Transverse colon (tissue), 4 donors: ENCODE data around the gene DST. TPM values are rescaled to one million over a fixed set of nuclear protein-coding genes. Genes with fewer than 3 reads are reported as not detected.

Experiments
- DNase-seq: peaks from one replicate; pipeline ENCODE4 v3.0.0-alpha.2; 2019
- H3K27ac ChIP-seq, 4 donors: fragments of 200-600 bp; sonication (generic); 2 replicates each; pipeline ENCODE4 v1.5.1; 2016 to 2018; ENCODE audit warnings: inconsistent platforms in 4 of 4
- H3K27me3 ChIP-seq: fragments of 200-600 bp; sonication (generic); 2 replicates; pipeline ENCODE4 v1.5.1; 2017; ENCODE audit warnings: inconsistent platforms
- H3K36me3 ChIP-seq, 4 donors: fragments of 200-600 bp; sonication (generic); 2 replicates each; pipeline ENCODE4 v1.5.1; 2017 to 2019; ENCODE audit warnings: inconsistent platforms in 4 of 4
- H3K4me1 ChIP-seq, 4 donors: fragments of 200-600 bp; sonication (generic); 2 replicates each; pipeline ENCODE4 v1.5.1; 2017 to 2020; ENCODE audit warnings: inconsistent platforms in 4 of 4
- H3K4me3 ChIP-seq, 4 donors: fragments of 200-600 bp; sonication (generic); 1 replicate in 1 of 4; 2 replicates in 3 of 4; pipeline versions ENCODE4 v1.5.1 to v1.6.1; 2017 to 2019; ENCODE audit warnings: inconsistent platforms in 4 of 4
- H3K9me3 ChIP-seq, 2 donors: fragments of 200-600 bp; sonication (generic); 2 replicates each; pipeline ENCODE4 v1.5.1; 2017 to 2019; ENCODE audit warnings: inconsistent platforms in 2 of 2
- CTCF ChIP-seq, 5 experiments: fragments of 200-600 bp in 3 of 5; fragments of 450-650 bp in 2 of 5; sonication (generic) in 3 of 5; IDR thresholded peaks; 1 replicate in 2 of 5; 2 replicates in 3 of 5; pipeline ENCODE4 v1.5.1; 2016 to 2017; ENCODE audit warnings: antibody characterized with exemption in 5 of 5, inconsistent platforms in 3 of 5, mild to moderate bottlenecking in 2 of 5, moderate library complexity in 1 of 5
- EP300 ChIP-seq: sonication (generic); formaldehyde crosslinking; IDR thresholded peaks from one replicate; pipeline ENCODE4 v1.6.1; 2017; ENCODE audit warnings: antibody characterized with exemption, low read depth
- POLR2A ChIP-seq: fragments of 450-650 bp; IDR thresholded peaks from one replicate; pipeline ENCODE4 v1.6.1; 2016; ENCODE audit warnings: antibody characterized with exemption, mild to moderate bottlenecking, moderate library complexity
- POLR2AphosphoS5 ChIP-seq, 3 donors: sonication (generic); formaldehyde crosslinking; IDR thresholded peaks; one replicate each; pipeline ENCODE4 v1.6.1; 2016; ENCODE audit warnings: antibody characterized with exemption in 3 of 3
- WGBS, 2 donors: methylation state at CpG; one replicate each; pipeline ENCODE4 v1.1.5; 2018; ENCODE audit warnings: low coverage in 1 of 2; 5-methylcytosine and 5-hydroxymethylcytosine counted together
- in situ Hi-C, 4 donors: fragments of 200-750 bp; cut with MboI; loops; one replicate each; pipeline versions ENCODE4 v1.15.0 to v1.15.1; 2017; ENCODE audit warnings: low sequenced_read_pairs in 3 of 4, low pct_ligation_motif_present in 1 of 4, low pct_unique_long_range_greater_than_20kb in 1 of 4
- intact Hi-C: fragments of 100-400 bp; cut with DNase I; formaldehyde crosslinking; loops from one replicate; pipeline ENCODE4 v1.15.1; 2023; ENCODE audit warnings: low total_unique reads
- total RNA-seq, 4 donors: library from RNA; depleted of rRNA; stranded (reverse); fragments of >200 nt; gene quantifications; one replicate each; pipeline ENCODE4 v1.1.0, GENCODE V29; 2016

Gene DST
- total RNA-seq, 4 donors from 2014 or later, result 280 to 535 (median 428) TPM

GRCh38 chr6:56593801-56594318 is 48.8 kb downstream of the DST start:
- intact Hi-C loops (loop anchor here (5.0 to 10.0 kb wide), 2 partner anchors 237 to 1619 kb away; no protein-coding TSS in a partner anchor), in situ Hi-C loops (loop anchor here (5.0 to 10.0 kb wide), 3 partner anchors 229 to 239 kb away; no protein-coding TSS in a partner anchor)
- Histone ChIP-seq H3K4me3 (no peak overlapping the region), H3K27me3 (no peaks in the 10 kb centered on the region), H3K36me3 (peaks cover 0 to 7% (median 3%) of the 10 kb centered on the region in 4 donors), H3K9me3 (no peaks in the 10 kb centered on the region), H3K4me1 (peaks cover 0 to 9% (median 4%) of the 10 kb centered on the region in 4 donors), H3K27ac (peak overlapping the region in 2 of 4 donors; percentile 24 to 33)
- WGBS, 2 donors, result 55 to 59% methylated on average over 5 of the region's 5 CpGs
- no peak for TF ChIP-seq EP300
- TF ChIP-seq POLR2A, result no peak
- no peak for TF ChIP-seq CTCF (IDR thresholded peaks at IDR 0.05)
- no peak for TF ChIP-seq POLR2AphosphoS5 (IDR thresholded peaks at IDR 0.05)
- DNase-seq, result no peak

- Histone ChIP-seq H3K27ac (no peak overlapping the region), H3K27me3 (no peaks in the 10 kb centered on the region), H3K9me3 (no peaks in the 10 kb centered on the region), H3K4me3 (no peak overlapping the region), H3K36me3 (no peaks in the 10 kb centered on the region), H3K4me1 (no peaks in the 10 kb centered on the region)
- intact Hi-C loops (no loop called here), in situ Hi-C loops (no loop called here)
- DNase-seq, result no peak
- TF ChIP-seq EP300 (no peak), CTCF (IDR thresholded peaks at IDR 0.05) (no peak), POLR2A (no peak), POLR2AphosphoS5 (IDR thresholded peaks at IDR 0.05) (no peak)
- 78 to 86% methylated on average over 3 of the region's 3 CpGs for WGBS, 2 donors
These were observed 60.5 kb downstream of the DST start for GRCh38 chr6:56582236-56582635.

GRCh38 chr6:56581296-56581925 is 61.3 kb downstream of the DST start:
- Histone ChIP-seq H3K4me1 (no peaks in the 10 kb centered on the region), H3K4me3 (no peak overlapping the region), H3K27ac (no peak overlapping the region), H3K9me3 (no peaks in the 10 kb centered on the region), H3K36me3 (no peaks in the 10 kb centered on the region), H3K27me3 (no peaks in the 10 kb centered on the region)
- TF ChIP-seq CTCF (IDR thresholded peaks at IDR 0.05) (no peak), POLR2AphosphoS5 (IDR thresholded peaks at IDR 0.05) (no peak), POLR2A (no peak), EP300 (no peak)
- in situ Hi-C loops (no loop called here), intact Hi-C loops (no loop called here)
- WGBS, 2 donors, result 58 to 66% methylated on average over 4 of the region's 4 CpGs
- DNase-seq, result no peak

GRCh38 chr6:56580271-56580670 is 62.4 kb downstream of the DST start:
- Histone ChIP-seq H3K4me1 (no peaks in the 10 kb centered on the region), H3K9me3 (no peaks in the 10 kb centered on the region), H3K27me3 (no peaks in the 10 kb centered on the region), H3K27ac (no peak overlapping the region), H3K36me3 (no peaks in the 10 kb centered on the region), H3K4me3 (no peak overlapping the region)
- no peak for DNase-seq
- in situ Hi-C loops, result no loop called here
- TF ChIP-seq POLR2AphosphoS5 (IDR thresholded peaks at IDR 0.05), result no peak
- TF ChIP-seq POLR2A, result no peak
- TF ChIP-seq EP300, result no peak
- TF ChIP-seq CTCF (IDR thresholded peaks at IDR 0.05), result no peak
- intact Hi-C loops, result no loop called here
- WGBS, 2 donors, result 94 to 95% methylated on average over 5 of the region's 5 CpGs
